Astrocyte of the cerebellum (primary cell): ENCODE results near the gene KATNAL2.

Source experiments
- DNase-seq: peaks from one replicate; pipeline ENCODE4 v3.0.0-alpha.2; 2011; ENCODE audit warnings: low read depth
- H3K4me3 ChIP-seq: 2 replicates; pipeline ENCODE4 v1.5.1; 2011; ENCODE audit warnings: mild to moderate bottlenecking, low read depth, low read length, moderate library complexity
- CTCF ChIP-seq: IDR thresholded peaks from 2 replicates; pipeline ENCODE4 v1.5.1; 2012; ENCODE audit warnings: low read length, low read depth, moderate library complexity, mild to moderate bottlenecking; ENCODE audit errors: missing control alignments
- in situ Hi-C: cut with HindIII; loops from 2 replicates; pipeline ENCODE4 v1.10.0; 2017; ENCODE audit warnings: low sequenced_read_pairs

Gene KATNAL2

GRCh38 chr18:46917108-46917802 is at the start of gene KATNAL2, which contains the start of gene PIAS2:
Gene KATNAL2 (plus strand): TSS chr18:46917602. CDS start chr18:46946873, 29,271 bp downstream.
Gene PIAS2 (minus strand): TSS chr18:46917507. CDS start chr18:46917345, 162 bp downstream.
- in situ Hi-C loops = loop anchor here (5.0 kb wide), 1 partner anchor 65 kb away; no protein-coding TSS in a partner anchor
- no peak for DNase-seq
- H3K4me3 ChIP-seq = peak within 1 kb of the TSS; percentile 71
- no peak for TF ChIP-seq CTCF

DNA sequence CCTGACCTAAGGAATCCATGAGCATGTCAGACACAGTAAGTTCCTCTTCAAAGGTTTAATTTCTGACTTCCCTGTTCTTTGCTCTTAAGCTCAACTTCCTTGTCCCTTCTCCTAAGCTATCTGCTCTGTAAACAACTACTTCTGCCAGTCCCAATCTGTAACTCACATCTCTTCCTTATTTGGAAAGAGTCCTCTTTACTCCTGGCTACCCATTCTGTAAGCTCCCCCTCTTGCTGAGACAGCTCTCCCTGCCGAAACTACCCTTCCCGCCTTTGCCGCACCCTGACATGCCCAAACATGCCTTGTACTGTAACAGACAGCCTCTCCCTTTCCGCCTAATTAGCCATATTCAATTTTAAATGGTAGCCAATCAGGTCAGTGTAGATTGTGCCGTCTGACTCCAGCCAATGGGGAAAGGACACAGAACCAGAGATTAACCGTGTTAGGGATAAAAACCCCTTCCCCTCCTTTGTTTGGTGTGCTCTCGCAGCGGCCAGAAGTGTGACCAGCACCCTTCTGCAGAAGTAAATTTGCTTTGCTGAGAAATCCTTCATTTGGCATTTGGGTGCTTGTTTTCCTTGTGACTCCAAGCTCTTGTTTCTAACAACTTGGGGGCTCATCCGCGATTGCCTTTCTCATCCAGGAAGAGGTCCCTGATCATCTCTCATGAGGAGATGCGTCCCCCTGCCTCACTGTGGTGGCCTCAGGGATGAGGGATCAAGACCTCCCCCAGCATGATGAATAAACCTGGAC is 49.1 kb upstream of the KATNAL2 start:
- no peak for TF ChIP-seq CTCF
- no peak for DNase-seq
- in situ Hi-C loops = no loop called here
- H3K4me3 ChIP-seq = no peak overlapping the region

DNA sequence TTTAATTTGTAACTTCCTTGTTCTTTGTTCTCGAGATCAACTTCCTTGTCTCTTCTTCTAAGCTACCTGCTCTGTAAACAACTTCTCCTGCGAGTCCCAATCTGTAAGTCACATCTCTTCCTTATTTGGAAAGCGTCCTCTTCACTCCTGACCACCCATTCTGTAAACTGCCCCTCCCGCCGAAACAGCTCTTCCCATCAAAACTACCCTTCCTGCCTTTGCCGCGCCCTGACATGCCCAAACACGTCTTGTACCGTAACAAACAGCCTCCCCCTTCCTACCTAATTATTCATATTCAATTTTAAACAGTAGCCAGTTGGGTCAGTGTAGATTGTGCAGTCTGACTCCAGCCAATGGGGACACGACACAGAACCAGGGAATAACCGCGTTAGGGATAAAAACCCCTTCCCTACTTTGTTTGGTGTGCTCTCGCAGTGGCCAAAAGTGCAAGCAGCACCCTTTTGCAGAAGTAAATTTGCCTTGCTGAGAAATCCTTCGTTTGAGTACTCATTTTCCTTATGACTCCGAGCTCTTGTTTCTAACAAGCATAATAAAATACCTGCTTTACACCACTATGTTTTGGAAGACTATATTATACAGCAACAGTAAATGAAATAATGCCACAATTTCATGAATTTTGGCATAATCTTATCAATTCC is 39.9 kb upstream of the KATNAL2 start:
- TF ChIP-seq CTCF = no peak
- in situ Hi-C loops = no loop called here
- H3K4me3 ChIP-seq = no peak overlapping the region
- DNase-seq = no peak

DNA sequence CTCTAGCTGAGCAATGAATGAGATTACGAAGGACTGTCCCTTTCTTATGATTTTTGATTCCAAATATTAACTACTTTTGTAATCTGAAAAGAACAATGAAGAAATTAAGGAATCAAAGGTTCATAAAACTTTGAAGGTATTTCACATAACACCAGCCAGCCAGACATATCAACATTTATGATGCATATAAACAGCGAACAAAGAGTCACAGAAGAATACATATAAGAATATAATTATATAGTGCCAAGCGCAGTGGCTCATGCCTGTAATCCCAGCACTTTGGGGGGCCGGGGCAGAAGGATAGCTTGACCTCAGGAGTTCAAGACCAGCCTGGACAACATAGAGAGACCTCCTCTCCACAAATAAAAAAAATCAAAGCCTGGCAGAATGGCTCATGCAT is 34.2 kb upstream of the KATNAL2 start:
- in situ Hi-C loops = no loop called here
- no peak for TF ChIP-seq CTCF
- H3K4me3 ChIP-seq = no peak overlapping the region
- DNase-seq = no peak

GRCh38 chr18:46886893-46887292 is 30.5 kb upstream of the KATNAL2 start:
- H3K4me3 ChIP-seq = no peak overlapping the region
- in situ Hi-C loops = no loop called here
- no peak for TF ChIP-seq CTCF
- DNase-seq = no peak

DNA sequence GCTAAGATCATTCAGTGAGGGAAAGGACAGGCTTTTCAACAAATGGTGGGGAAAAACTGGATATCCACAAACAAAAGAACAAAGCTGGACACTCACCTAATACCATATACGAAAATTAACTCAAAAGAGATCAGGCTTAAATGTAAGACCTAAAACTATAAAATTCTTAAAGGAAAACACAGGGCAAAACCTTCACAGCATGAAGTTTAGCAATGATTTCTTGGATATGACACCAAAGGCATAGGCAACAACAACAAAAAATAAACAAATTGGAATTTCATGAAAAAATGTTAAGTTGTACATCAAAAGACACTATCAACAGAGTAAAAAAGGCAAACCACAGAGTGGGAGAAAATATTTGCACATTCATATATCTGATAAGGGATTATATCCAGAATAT is 28.4 kb upstream of the KATNAL2 start:
- no peak for TF ChIP-seq CTCF
- no peak for DNase-seq
- in situ Hi-C loops = no loop called here
- no peak overlapping the region for H3K4me3 ChIP-seq
